AG09309 (cell line): ENCODE results near the gene C2orf42.

Experiments used
- DNase-seq: peaks from one replicate; pipeline ENCODE4 v3.0.0-alpha.2; 2010; ENCODE audit warnings: low read depth
- H3K4me3 ChIP-seq: 2 replicates; pipeline ENCODE4 v1.5.1; 2011; ENCODE audit warnings: mild to moderate bottlenecking, low read depth, low read length, moderate library complexity; ENCODE audit not compliant: control insufficient read depth
- CTCF ChIP-seq: IDR thresholded peaks from 2 replicates; pipeline ENCODE4 v1.5.1; 2011; ENCODE audit warnings: mild to moderate bottlenecking, low read depth, low read length, inconsistent platforms; ENCODE audit not compliant: insufficient read depth, control insufficient read depth; ENCODE audit errors: missing control alignments

C2orf42 gene

DNA sequence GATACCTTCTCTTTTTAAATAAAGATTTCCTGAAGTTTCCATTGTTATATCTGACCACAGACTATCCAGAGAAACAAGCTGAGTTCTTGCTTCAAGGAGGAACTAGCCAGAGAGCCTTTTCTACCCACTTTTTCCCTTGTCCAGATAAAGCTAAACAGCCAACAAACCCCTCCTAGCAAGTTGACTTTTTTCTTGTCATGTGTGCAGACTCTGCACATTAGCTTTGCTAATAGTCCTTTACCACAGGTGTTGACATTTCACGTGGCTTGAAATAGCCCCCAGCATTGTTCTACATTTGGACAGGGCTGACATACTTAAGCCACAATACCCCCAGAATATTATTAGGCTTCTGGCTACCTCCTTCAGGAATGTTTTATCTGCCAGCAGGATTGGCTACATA is 62.8 kb downstream of the C2orf42 start:
- DNase-seq, result no peak
- no peak for TF ChIP-seq CTCF
- H3K4me3 ChIP-seq, result no peak overlapping the region

DNA sequence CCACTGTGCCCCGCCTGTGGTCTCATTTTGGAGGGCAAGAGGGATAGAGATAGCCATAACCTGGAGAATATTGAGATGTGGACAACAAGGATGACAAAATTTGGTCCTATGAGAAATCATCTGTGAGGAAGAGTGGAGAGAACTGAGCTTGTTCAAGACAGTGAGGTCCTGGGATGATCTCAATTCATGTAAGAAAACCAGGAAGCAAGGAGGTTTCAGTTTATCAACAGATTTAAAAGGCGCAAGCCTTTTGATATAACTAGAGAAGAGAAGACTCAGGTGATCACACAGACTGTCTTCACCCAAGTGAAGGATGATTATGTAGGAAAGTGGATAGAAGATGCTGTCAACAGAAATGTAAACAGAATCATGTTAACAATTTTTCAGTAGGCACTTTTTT is 64.4 kb downstream of the C2orf42 start:
- no peak overlapping the region for H3K4me3 ChIP-seq
- no peak for DNase-seq
- no peak for TF ChIP-seq CTCF

DNA sequence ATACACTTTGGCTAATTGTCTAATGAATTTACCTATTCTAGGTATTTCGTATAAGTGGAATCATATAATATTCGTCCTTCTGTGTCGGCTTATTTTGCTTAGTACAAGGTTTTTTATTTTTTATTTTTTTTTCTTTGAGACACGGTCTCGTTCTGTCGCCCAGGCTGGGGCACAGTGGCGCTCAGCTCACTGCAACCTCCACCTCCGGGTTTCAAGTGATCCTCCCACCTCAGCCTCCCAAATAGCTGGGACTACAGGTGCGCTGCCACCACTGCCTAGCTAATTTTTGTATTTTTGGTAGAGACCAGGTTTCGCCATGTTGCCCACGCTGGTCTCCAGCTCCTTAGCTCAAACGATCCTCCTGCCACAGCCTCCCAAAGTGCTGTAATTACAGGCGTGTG is 65.3 kb downstream of the C2orf42 start:
- H3K4me3 ChIP-seq, result peak overlapping the region; percentile 37
- DNase-seq, result no peak
- TF ChIP-seq CTCF, result no peak

DNA sequence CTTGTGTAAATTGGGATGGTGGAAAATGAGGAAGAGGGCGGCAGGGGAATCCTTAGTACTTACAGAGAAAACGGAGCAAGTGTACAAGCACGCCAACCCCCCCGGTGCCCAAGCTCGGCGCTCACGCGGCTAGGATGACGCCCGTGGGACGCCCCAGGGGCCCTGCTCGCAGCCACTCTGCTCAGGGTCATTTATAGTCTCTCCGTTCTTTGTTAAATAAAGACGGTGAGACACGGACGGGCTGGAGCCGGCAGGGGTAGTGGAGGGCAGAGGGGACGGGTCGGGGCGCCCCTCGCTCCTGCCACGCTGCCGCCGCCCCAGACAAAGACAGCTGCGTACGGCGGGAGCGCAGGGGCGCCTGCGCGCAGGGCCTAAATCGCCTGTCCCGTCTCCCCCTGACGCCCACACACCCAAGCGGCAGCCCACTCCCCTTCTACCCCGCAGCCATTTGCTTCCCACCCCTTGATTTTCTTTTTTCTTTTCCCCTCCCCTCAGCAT is 65.8 kb downstream of the C2orf42 start:
- peak overlapping the region; percentile 37 for H3K4me3 ChIP-seq
- DNase-seq, result no peak
- no peak for TF ChIP-seq CTCF

- no peak for TF ChIP-seq CTCF
- no peak for DNase-seq
- H3K4me3 ChIP-seq, result peak overlapping the region; percentile 37
Measured at GRCh38 chr2:70123829-70124116, 67.0 kb downstream of the C2orf42 start.

DNA sequence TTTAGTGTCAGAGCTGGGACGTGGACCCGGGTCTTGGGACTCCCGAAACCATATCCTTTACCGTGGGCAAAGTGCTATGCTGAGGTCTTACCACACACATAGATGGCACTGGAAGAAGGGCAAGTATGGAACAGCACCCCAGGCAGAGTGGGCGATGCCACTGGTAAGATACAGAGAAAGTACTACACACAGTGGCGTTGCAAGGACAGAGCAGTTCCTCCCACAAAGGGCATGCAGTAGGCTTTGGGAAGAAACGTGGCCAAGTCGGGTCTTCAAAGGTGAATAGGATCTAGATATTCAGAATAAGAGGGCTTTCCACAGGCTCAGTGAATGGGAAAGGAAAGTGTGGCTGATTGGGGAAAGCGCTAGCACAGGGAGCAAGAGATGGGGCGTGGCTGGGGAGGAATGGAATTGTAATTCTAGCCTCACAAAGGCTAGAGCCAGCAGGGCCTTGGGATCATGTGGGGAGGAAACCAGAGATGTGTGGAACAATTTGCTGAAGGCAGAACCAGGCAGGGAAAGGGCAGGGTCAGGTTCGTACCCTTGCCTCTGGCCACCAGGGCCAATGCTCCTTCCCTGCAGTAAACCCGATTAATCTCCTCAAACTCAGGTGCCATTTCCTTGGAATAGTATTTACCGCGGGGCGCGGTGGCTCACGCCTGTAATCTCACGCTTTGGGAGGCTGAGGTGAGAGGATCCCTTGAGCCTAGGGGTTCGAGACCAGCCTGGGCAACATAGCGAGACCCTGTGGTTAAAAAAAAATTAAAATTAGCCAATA is 67.6 kb downstream of the C2orf42 start:
- DNase-seq, result no peak
- TF ChIP-seq CTCF, result no peak
- H3K4me3 ChIP-seq, result no peak overlapping the region
